Activated T-cell treated with anti-CD3 and anti-CD28 coated beads, Interleukin-2, amount 50 U/mL, for 1 hour (primary cell): ENCODE data around the gene CNGB1.
A peak's percentile ranks its signal among the peaks of the same experiment; 100 is the strongest.
"Not testable (repeated sequence)": the region's sequence is repeated elsewhere in the genome, so short reads cannot be mapped to it uniquely, and the experiment has no call there.

Source experiments
- DNase-seq: peaks from one replicate; pipeline ENCODE4 v3.0.0-alpha.2; 2020

CNGB1 gene

GRCh38 chr16:57900796-57901479 is 70.0 kb downstream of the CNGB1 start:
- no peak for DNase-seq

GRCh38 chr16:57899771-57900661 is 70.9 kb downstream of the CNGB1 start:
- DNase-seq: peak; percentile 76

- DNase-seq: no peak
Measured at GRCh38 chr16:57898961-57899360, 72.0 kb downstream of the CNGB1 start.

GRCh38 chr16:57897996-57898395 is 72.9 kb downstream of the CNGB1 start:
- DNase-seq: no peak

GRCh38 chr16:57897053-57897784 is 73.7 kb downstream of the CNGB1 start:
- no peak for DNase-seq

GRCh38 chr16:57895081-57895547 is 75.8 kb downstream of the CNGB1 start:
- DNase-seq: not testable (repeated sequence)

- no peak for DNase-seq
Measured at GRCh38 chr16:57894390-57895080, 76.4 kb downstream of the CNGB1 start.

GRCh38 chr16:57893559-57894389 is 77.2 kb downstream of the CNGB1 start:
- no peak for DNase-seq

- DNase-seq: no peak
Measured at GRCh38 chr16:57893217-57893558, 77.7 kb downstream of the CNGB1 start.

GRCh38 chr16:57892447-57893096 is 78.4 kb downstream of the CNGB1 start:
- no peak for DNase-seq

GRCh38 chr16:57892041-57892440 is 78.9 kb downstream of the CNGB1 start:
- no peak for DNase-seq

GRCh38 chr16:57890752-57891111 is 80.2 kb downstream of the CNGB1 start:
- DNase-seq: no peak

GRCh38 chr16:57889960-57890751 is 80.8 kb downstream of the CNGB1 start:
- no peak for DNase-seq

- no peak for DNase-seq
Measured at GRCh38 chr16:57889522-57889921, 81.4 kb downstream of the CNGB1 start.

GRCh38 chr16:57889111-57889510 is 81.8 kb downstream of the CNGB1 start:
- no peak for DNase-seq

GRCh38 chr16:57888128-57888527 is 82.8 kb downstream of the CNGB1 start:
- no peak for DNase-seq

GRCh38 chr16:57887711-57888110 is 83.2 kb downstream of the CNGB1 start:
- DNase-seq: no peak

- no peak for DNase-seq
Measured at GRCh38 chr16:57886427-57886826, 84.5 kb downstream of the CNGB1 start.

GRCh38 chr16:57884655-57885133 is 86.2 kb downstream of the CNGB1 start:
- no peak for DNase-seq

GRCh38 chr16:57883953-57884654 is 86.8 kb downstream of the CNGB1 start:
- no peak for DNase-seq
